ENCODE measurements around the gene ATP6V1B1.
A peak's percentile ranks its signal among the peaks of the same experiment; 100 is the strongest.

The ATP6V1B1 gene

GRCh38 chr2:70957798-70958197 lies 22.1 kb downstream of the ATP6V1B1 start:
- DNase-seq, result no peak
- Histone ChIP-seq H3K27ac (no peak overlapping the region), H3K36me3 (replicated peaks) (no peaks in the 10 kb centered on the region), H3K4me3 (ENCODE audit: low read depth, low read length) (no peak overlapping the region), H3K27me3 (replicated peaks) (peaks cover 9% of the 10 kb centered on the region)
- TF ChIP-seq CTCF (IDR thresholded peaks at IDR 0.05; ENCODE audit: low read depth, low read length, missing control alignments), result no peak
- in situ Hi-C loops (cut with HindIII; ENCODE audit: low pct_ligation_motif_present, low sequenced_read_pairs), result no loop called here

GRCh38 chr2:70958759-70959158 lies 23.1 kb downstream of the ATP6V1B1 start:
- Histone ChIP-seq H3K27ac (no peak overlapping the region), H3K36me3 (replicated peaks) (no peaks in the 10 kb centered on the region), H3K27me3 (replicated peaks) (peaks cover 4% of the 10 kb centered on the region), H3K4me3 (ENCODE audit: low read depth, low read length) (no peak overlapping the region)
- no peak for TF ChIP-seq CTCF (IDR thresholded peaks at IDR 0.05; ENCODE audit: low read depth, low read length, missing control alignments)
- no peak for DNase-seq
- in situ Hi-C loops (cut with HindIII; ENCODE audit: low pct_ligation_motif_present, low sequenced_read_pairs), result no loop called here

GRCh38 chr2:70959271-70959761 lies 23.6 kb downstream of the ATP6V1B1 start:
- TF ChIP-seq CTCF (IDR thresholded peaks at IDR 0.05; ENCODE audit: low read depth, low read length, missing control alignments), result no peak
- Histone ChIP-seq H3K27ac (no peak overlapping the region), H3K4me3 (ENCODE audit: low read depth, low read length) (no peak overlapping the region), H3K27me3 (replicated peaks) (peaks cover 7% of the 10 kb centered on the region), H3K36me3 (replicated peaks) (no peaks in the 10 kb centered on the region)
- DNase-seq, result no peak
- in situ Hi-C loops (cut with HindIII; ENCODE audit: low pct_ligation_motif_present, low sequenced_read_pairs), result no loop called here

GRCh38 chr2:70959851-70960832 lies 24.4 kb downstream of the ATP6V1B1 start:
- Histone ChIP-seq H3K27me3 (replicated peaks) (peaks cover 8% of the 10 kb centered on the region), H3K4me3 (ENCODE audit: low read depth, low read length) (no peak overlapping the region), H3K36me3 (replicated peaks) (no peaks in the 10 kb centered on the region), H3K27ac (no peak overlapping the region)
- in situ Hi-C loops (cut with HindIII; ENCODE audit: low pct_ligation_motif_present, low sequenced_read_pairs), result no loop called here
- DNase-seq, result no peak
- TF ChIP-seq CTCF (IDR thresholded peaks at IDR 0.05; ENCODE audit: low read depth, low read length, missing control alignments), result peak; percentile 29

- H3K27ac ChIP-seq, result no peak overlapping the region
- H3K27me3 ChIP-seq (replicated peaks), result peaks cover 7% of the 10 kb centered on the region
- no peak overlapping the region for H3K4me3 ChIP-seq (ENCODE audit: low read depth, low read length)
- in situ Hi-C loops (cut with HindIII; ENCODE audit: low pct_ligation_motif_present, low sequenced_read_pairs), result no loop called here
- DNase-seq, result no peak
- peak; percentile 0 for TF ChIP-seq CTCF (IDR thresholded peaks at IDR 0.05; ENCODE audit: low read depth, low read length, missing control alignments)
- no peaks in the 10 kb centered on the region for H3K36me3 ChIP-seq (replicated peaks)
Measured at GRCh38 chr2:70960833-70961647, 25.3 kb downstream of the ATP6V1B1 start.
